Activated CD4-positive, alpha-beta T cell treated with anti-CD3 and anti-CD28 coated beads, Interleukin-2, Interleukin-6, amounts not matched to agents 100 ng/mL and 50 ng/mL, durations not matched to agents 16 hours and 8 hours (primary cell): Measurements from ENCODE around the gene TTC23L.
A peak's percentile ranks its signal among the peaks of the same experiment; 100 is the strongest.

Experiments
- DNase-seq: peaks from one replicate; pipeline ENCODE4 v3.0.0-alpha.2; 2020

TTC23L gene

GRCh38 chr5:34833976-34834793 lies 4.8 kb upstream of the TTC23L start:
- DNase-seq = no peak

- no peak for DNase-seq
These were observed 4.2 kb upstream of the TTC23L start for GRCh38 chr5:34834794-34835089.

GRCh38 chr5:34835664-34836063 lies 3.3 kb upstream of the TTC23L start:
- no peak for DNase-seq

GRCh38 chr5:34841816-34842215 lies 2.9 kb downstream of the TTC23L start:
- no peak for DNase-seq

- DNase-seq = no peak
These were observed 3.6 kb downstream of the TTC23L start for GRCh38 chr5:34842554-34842953.

- no peak for DNase-seq
These were observed 4.5 kb downstream of the TTC23L start for GRCh38 chr5:34843497-34843896.

- no peak for DNase-seq
These were observed 5.1 kb downstream of the TTC23L start for GRCh38 chr5:34844106-34844505.

- no peak for DNase-seq
These were observed 6.0 kb downstream of the TTC23L start for GRCh38 chr5:34844999-34845398.

- peak; percentile 15 for DNase-seq
These were observed 8.1 kb downstream of the TTC23L start for GRCh38 chr5:34847056-34847455.

GRCh38 chr5:34847552-34847951 lies 8.6 kb downstream of the TTC23L start:
- no peak for DNase-seq

GRCh38 chr5:34848230-34848629 lies 9.3 kb downstream of the TTC23L start:
- no peak for DNase-seq

GRCh38 chr5:34849253-34849652 lies 10.3 kb downstream of the TTC23L start:
- no peak for DNase-seq

GRCh38 chr5:34854459-34855174 lies 15.7 kb downstream of the TTC23L start:
- no peak for DNase-seq

GRCh38 chr5:34857161-34857560 lies 18.2 kb downstream of the TTC23L start:
- DNase-seq = no peak

GRCh38 chr5:34857894-34858293 lies 18.9 kb downstream of the TTC23L start:
- DNase-seq = no peak

- DNase-seq = no peak
These were observed 19.8 kb downstream of the TTC23L start for GRCh38 chr5:34858790-34859189.

- DNase-seq = no peak
These were observed 20.3 kb downstream of the TTC23L start for GRCh38 chr5:34859253-34859652.

- DNase-seq = no peak
These were observed 25.0 kb downstream of the TTC23L start for GRCh38 chr5:34863946-34864345.

GRCh38 chr5:34865091-34865490 lies 26.1 kb downstream of the TTC23L start:
- no peak for DNase-seq

- DNase-seq = no peak
These were observed 28.1 kb downstream of the TTC23L start for GRCh38 chr5:34866989-34867471.

- no peak for DNase-seq
These were observed 28.7 kb downstream of the TTC23L start for GRCh38 chr5:34867660-34868059.

- no peak for DNase-seq
These were observed 29.8 kb downstream of the TTC23L start for GRCh38 chr5:34868791-34869190.

- no peak for DNase-seq
These were observed 30.3 kb downstream of the TTC23L start for GRCh38 chr5:34869256-34869655.

GRCh38 chr5:34870382-34870781 lies 31.4 kb downstream of the TTC23L start:
- no peak for DNase-seq

- no peak for DNase-seq
These were observed 37.3 kb downstream of the TTC23L start for GRCh38 chr5:34876275-34876674.
